Hematopoietic multipotent progenitor cell treated with erythropoietin and hydrocortisone succinate and interleukin-3 and kit ligand, for 15 days (in vitro differentiated cells): ENCODE measurements around the gene BTNL2.
"Not testable (repeated sequence)": the region's sequence is repeated elsewhere in the genome, so short reads cannot be mapped to it uniquely, and the experiment has no call there.

Experiments
- DNase-seq: peaks from one replicate; pipeline ENCODE4 v3.0.0-alpha.2; 2015; ENCODE audit warnings: low spot score

Gene BTNL2

GRCh38 chr6:32370505-32370904 is 36.5 kb downstream of the BTNL2 start:
- DNase-seq, result no peak

- no peak for DNase-seq
Observed at GRCh38 chr6:32369660-32370059, 37.3 kb downstream of the BTNL2 start.

- no peak for DNase-seq
Observed at GRCh38 chr6:32367644-32368043, 39.3 kb downstream of the BTNL2 start.

- DNase-seq, result not testable (repeated sequence)
Observed at GRCh38 chr6:32359225-32359624, 47.8 kb downstream of the BTNL2 start.

GRCh38 chr6:32358548-32358947 is 48.4 kb downstream of the BTNL2 start:
- DNase-seq, result not testable (repeated sequence)

- no peak for DNase-seq
Observed at GRCh38 chr6:32355018-32355417, 52.0 kb downstream of the BTNL2 start.

GRCh38 chr6:32353348-32353747 is 53.6 kb downstream of the BTNL2 start:
- no peak for DNase-seq
